Retinal pigment epithelial cell (primary cell): ENCODE measurements around the gene ARHGEF7.
"Not testable (repeated sequence)": the region's sequence is repeated elsewhere in the genome, so short reads cannot be mapped to it uniquely, and the experiment has no call there.

Experiments
- DNase-seq: peaks from one replicate; pipeline ENCODE4 v3.0.0-alpha.2; 2010; ENCODE audit warnings: low read depth
- H3K4me3 ChIP-seq: 2 replicates; pipeline ENCODE4 v1.5.1; 2011; ENCODE audit warnings: mild to moderate bottlenecking, low read length, control low read depth, moderate library complexity
- CTCF ChIP-seq: conservative IDR thresholded peaks from 2 replicates; pipeline ENCODE4 v1.5.1; 2011; ENCODE audit warnings: low read depth, low read length, control low read depth, inconsistent platforms

Gene ARHGEF7

DNA sequence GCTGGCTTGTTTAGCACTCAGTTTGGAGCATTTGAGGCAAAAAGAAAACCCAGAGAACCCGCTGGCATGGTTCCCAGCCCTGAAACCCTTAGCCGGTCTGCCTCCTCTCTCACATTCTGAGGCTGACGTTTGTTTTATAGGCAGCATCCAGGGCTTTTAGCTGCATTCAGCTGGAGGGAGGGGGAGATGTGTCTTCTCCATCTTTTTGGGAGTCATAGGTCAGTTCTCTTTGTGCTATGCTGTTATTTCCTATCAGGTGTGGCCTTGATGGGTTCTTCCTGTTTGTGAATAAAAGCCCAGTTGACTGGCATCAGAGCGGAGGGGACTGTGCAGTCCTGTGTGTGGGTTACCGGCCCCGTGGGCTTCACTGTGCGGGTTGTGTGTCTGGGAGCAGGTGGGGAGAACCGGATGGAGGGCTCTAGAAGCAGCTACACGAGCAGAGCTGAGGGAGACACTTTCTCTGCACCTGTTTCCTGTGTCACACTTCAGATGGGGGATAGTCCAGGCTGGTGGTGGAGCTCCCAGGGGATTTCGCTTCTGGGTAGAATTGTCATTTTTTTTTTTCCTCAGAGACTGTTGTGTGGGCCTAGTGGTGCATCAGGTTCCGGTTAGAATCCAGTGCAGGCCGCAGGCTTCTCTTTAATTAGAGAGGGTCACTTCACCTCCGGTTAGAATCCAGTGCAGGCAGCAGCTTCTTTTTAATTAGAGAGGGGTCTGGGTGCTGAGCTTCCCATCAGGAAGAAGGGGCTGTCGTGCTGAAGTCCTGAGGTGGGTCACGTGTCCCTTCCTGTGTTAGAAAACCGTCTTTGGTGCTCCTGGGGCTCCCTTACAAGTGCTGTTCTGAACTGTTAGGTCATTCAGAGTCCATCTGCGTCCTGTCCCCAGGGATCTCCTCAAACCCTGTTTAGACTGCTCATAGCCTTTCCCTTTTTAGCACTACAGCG lies 69.6 kb downstream of the ARHGEF7 start:
- TF ChIP-seq CTCF: no peak
- DNase-seq: no peak
- no peak overlapping the region for H3K4me3 ChIP-seq

- TF ChIP-seq CTCF: no peak
- no peak overlapping the region for H3K4me3 ChIP-seq
- DNase-seq: no peak
Observed at GRCh38 chr13:111186305-111186935, 71.3 kb downstream of the ARHGEF7 start.

- no peak overlapping the region for H3K4me3 ChIP-seq
- no peak for TF ChIP-seq CTCF
- DNase-seq: no peak
Observed at GRCh38 chr13:111187960-111188541, 72.9 kb downstream of the ARHGEF7 start.

- H3K4me3 ChIP-seq, DNase-seq: not testable (repeated sequence)
Observed at GRCh38 chr13:111189064-111189505, 74.0 kb downstream of the ARHGEF7 start.

GRCh38 chr13:111189516-111189915 lies 74.4 kb downstream of the ARHGEF7 start:
- DNase-seq, H3K4me3 ChIP-seq: not testable (repeated sequence)

DNA sequence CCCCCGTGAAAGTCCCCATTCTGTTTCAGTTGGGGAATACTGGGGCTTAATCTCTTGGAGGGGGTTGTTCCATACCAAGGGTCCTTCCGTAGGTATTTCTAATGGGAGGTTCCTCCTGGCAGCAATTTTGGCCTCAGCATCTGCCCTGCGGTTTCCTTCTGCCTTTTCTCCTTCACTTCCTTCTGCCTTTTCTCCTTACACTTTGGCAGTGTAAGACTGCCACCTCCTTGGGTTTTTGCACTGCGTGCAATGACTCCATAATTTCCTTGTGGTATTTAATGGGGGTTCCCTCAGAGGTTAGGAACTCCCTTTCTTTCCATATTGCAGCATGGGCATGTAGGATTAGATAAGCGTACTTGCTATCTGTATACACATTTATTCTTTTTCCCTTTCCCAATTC lies 78.1 kb downstream of the ARHGEF7 start:
- not testable (repeated sequence) for H3K4me3 ChIP-seq, DNase-seq

DNA sequence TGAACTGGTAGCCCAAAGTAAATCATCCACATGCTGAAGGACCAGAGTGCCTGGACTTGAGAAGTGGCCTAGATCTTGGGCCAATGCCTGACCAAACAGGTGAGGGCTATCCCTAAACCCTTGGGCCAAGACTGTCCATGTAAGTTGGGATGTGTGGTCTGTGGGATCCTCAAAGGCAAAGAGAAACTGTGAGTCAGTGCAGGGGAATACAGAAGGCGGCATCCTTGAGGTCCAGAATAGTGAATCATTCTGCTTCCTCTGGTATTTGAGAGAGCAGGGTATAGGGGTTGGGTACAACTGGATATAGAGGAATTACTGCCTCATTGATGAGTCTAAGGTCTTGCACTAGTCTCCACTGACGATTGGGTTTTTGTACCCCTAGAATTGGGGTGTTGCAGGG lies 79.5 kb downstream of the ARHGEF7 start:
- DNase-seq, H3K4me3 ChIP-seq: not testable (repeated sequence)

DNA sequence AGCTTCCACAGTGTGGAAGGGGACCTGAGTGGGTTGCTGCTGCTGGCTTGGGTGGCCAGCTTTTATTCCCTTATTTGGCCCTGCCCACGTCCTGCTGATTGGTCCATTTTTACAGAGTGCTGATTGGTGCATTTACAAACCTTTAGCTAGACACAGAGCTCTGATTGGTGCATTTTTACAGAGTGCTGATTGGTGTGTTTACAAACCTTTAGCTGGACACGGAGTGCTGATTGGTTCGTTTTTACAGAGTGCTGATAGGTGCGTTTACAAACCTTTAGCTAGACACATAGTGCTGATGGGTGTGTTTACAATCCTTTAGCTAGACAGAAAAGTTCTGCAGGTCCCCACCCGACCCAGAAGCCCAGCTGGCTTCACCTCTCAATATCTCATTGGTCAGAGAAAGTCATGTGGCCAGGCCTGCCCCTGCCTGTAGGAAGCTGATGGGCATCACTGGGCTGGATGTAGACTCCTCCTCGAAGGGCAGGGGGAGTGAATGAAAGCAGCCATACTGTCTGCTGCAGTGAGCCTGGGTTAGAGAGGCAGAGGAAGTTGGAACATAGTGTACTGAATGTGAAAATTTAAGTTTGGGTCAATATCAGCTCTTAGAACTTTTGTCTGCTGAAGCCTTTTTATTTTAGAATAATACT lies 83.7 kb downstream of the ARHGEF7 start:
- DNase-seq, H3K4me3 ChIP-seq: not testable (repeated sequence)

DNA sequence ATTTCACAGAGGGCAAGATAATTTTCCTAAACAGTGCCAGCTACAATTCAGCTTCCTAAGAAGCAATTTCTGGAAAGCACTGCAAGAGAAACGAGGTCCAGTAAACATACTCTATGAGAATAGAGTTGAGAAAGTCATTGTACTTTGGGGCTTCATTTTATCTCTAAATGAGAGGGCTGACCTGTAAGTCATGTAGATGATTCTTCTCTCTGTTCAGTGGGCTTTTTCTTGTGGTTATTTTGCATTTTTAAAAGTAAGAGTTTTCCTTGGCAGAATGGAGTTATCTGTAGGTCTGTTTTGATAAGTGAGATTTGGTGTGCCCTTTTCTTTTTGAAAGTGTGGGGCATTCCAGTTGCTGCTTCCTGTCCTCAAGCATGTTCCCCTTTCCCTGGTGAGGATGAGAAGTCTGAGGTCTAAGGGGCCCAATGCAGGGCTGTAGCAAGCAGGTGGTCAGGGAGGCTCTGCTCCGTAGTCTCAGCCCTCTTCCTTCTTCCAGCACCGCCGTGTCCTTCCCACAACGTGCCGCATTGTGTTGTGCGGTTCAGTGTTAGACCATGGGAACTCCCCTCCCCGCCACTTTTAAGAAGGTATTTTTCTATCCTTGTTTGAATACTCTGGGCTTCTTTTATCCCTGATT lies 86.3 kb downstream of the ARHGEF7 start:
- no peak for TF ChIP-seq CTCF
- H3K4me3 ChIP-seq: no peak overlapping the region
- no peak for DNase-seq
